OCI-LY7 (cell line): Measurements from ENCODE around the gene OPTC. TPM values are rescaled to one million over a fixed set of nuclear protein-coding genes. Genes with fewer than 3 reads are reported as not detected.

ENCODE experiments used
- BruUV-seq: library from RNA; stranded (reverse); fragments of 400-500 nt; replicated peaks from 2 replicates; lab custom pipeline; 2021; lab: Mats Ljungman, UMichigan
- CTCF ChIA-PET: fragments of 300-600 bp; sonication (Branson Sonifier 250); formaldehyde crosslinking; loops from one replicate; lab custom pipeline; 2022; ENCODE audit warnings: antibody characterized with exemption; ENCODE audit not compliant: unreplicated experiment; lab: Charles Lee
- POLR2A ChIA-PET: fragments of 300-600 bp; sonication (Branson Sonifier 250); formaldehyde crosslinking; loops from one replicate; lab custom pipeline; 2022; ENCODE audit warnings: antibody characterized with exemption; lab: Charles Lee
- DNase-seq: peaks from one replicate; pipeline ENCODE4 v3.0.0-alpha.2; 2015; ENCODE audit warnings: low spot score
- H2AFZ ChIP-seq: fragments of 200-600 bp; sonication (generic), shearing (Covaris generic); 2 replicates; pipeline ENCODE4 v1.6.1; 2014; ENCODE audit warnings: mild to moderate bottlenecking, antibody characterized with exemption, low read length, moderate library complexity
- H3K27ac ChIP-seq: fragments of 200-600 bp; sonication (generic); 2 replicates; pipeline ENCODE4 v1.5.1; 2014; ENCODE audit warnings: mixed run types, low read depth, mild to moderate bottlenecking, moderate library complexity, low read length, inconsistent platforms; ENCODE audit not compliant: poor library complexity, severe bottlenecking
- H3K36me3 ChIP-seq: fragments of 200-600 bp; sonication (generic); 2 replicates; pipeline ENCODE4 v1.6.1; 2014; ENCODE audit warnings: mild to moderate bottlenecking, antibody characterized with exemption, low read length, moderate library complexity, mixed read lengths; ENCODE audit not compliant: insufficient read depth
- H3K4me1 ChIP-seq: fragments of 200-600 bp; sonication (generic); 2 replicates; pipeline ENCODE4 v1.5.1; 2014; ENCODE audit warnings: mild to moderate bottlenecking, low read length; ENCODE audit not compliant: insufficient read depth, poor library complexity, severe bottlenecking
- H3K4me2 ChIP-seq: fragments of 200-600 bp; sonication (generic); 2 replicates; pipeline ENCODE4 v1.6.1; 2014; ENCODE audit warnings: mild to moderate bottlenecking, low read length
- H3K4me3 ChIP-seq: fragments of 200-600 bp; sonication (generic); 2 replicates; pipeline ENCODE4 v1.5.1; 2014; ENCODE audit warnings: mild to moderate bottlenecking, low read depth, low read length; ENCODE audit not compliant: poor library complexity, severe bottlenecking
- H3K79me2 ChIP-seq: fragments of 200-600 bp; sonication (generic); 2 replicates; pipeline ENCODE4 v1.6.1; 2016; ENCODE audit warnings: low read depth, mild to moderate bottlenecking, low read length, moderate library complexity, mixed read lengths; ENCODE audit not compliant: insufficient read depth
- H3K9me2 ChIP-seq: fragments of 200-600 bp; sonication (generic); 2 replicates; pipeline ENCODE4 v1.6.1; 2016; ENCODE audit warnings: mild to moderate bottlenecking, low read length, mixed read lengths; ENCODE audit not compliant: insufficient read depth
- H3K9me3 ChIP-seq: fragments of 200-600 bp; sonication (generic); 2 replicates; pipeline ENCODE4 v1.6.1; 2014; ENCODE audit warnings: mild to moderate bottlenecking, mixed run types, low read length, mixed read lengths
- H4K20me1 ChIP-seq: fragments of 200-600 bp; sonication (generic); 2 replicates; pipeline ENCODE4 v1.6.1; 2014; ENCODE audit warnings: mild to moderate bottlenecking, antibody characterized with exemption, low read length, moderate library complexity, mixed read lengths; ENCODE audit not compliant: insufficient read depth
- CTCF ChIP-seq: fragments of 200-600 bp; sonication (generic); conservative IDR thresholded peaks from 2 replicates; pipeline ENCODE4 v1.5.1; 2014; ENCODE audit warnings: mild to moderate bottlenecking, antibody characterized with exemption, low read length, moderate library complexity, mixed read lengths
- EZH2phosphoT487 ChIP-seq: fragments of 200-600 bp; sonication (generic); IDR thresholded peaks from 2 replicates; pipeline ENCODE4 v1.6.1; 2018; ENCODE audit warnings: low read depth, borderline replicate concordance, mild to moderate bottlenecking, mixed run types, antibody characterized with exemption, low read length, moderate library complexity, mixed read lengths
- intact Hi-C: fragments of 100-400 bp; cut with micrococcal nuclease; formaldehyde crosslinking; loops from one replicate; pipeline ENCODE4 v1.10.0; 2022; ENCODE audit not compliant: unreplicated experiment
- total RNA-seq, 2 experiments: library from RNA; depleted of rRNA in 1 of 2; stranded (reverse); fragments of >200 nt in 1 of 2; shearing (Covaris generic) in 1 of 2; gene quantifications; 2 replicates each; pipeline ENCODE4 v1.2.3, GENCODE V29; 2014 to 2022

Gene OPTC
- total RNA-seq, 2 experiments from 2014 or later = not detected

GRCh38 chr1:203495845-203496244 lies 1.9 kb downstream of the OPTC start:
- no peaks in the 10 kb centered on the region for H3K36me3 ChIP-seq
- no peak for TF ChIP-seq CTCF
- no peak for TF ChIP-seq EZH2phosphoT487
- no peaks in the 10 kb centered on the region for H3K4me1 ChIP-seq
- no peak overlapping the region for H2AFZ ChIP-seq
- no peaks in the 10 kb centered on the region for H3K9me3 ChIP-seq
- POLR2A ChIA-PET = no interaction called here
- intact Hi-C loops = no loop called here
- H3K9me2 ChIP-seq = no peaks in the 10 kb centered on the region
- H3K4me2 ChIP-seq = no peak overlapping the region
- no peak for DNase-seq
- BruUV-seq = no TSS peak
- H3K27ac ChIP-seq = no peak overlapping the region
- H3K79me2 ChIP-seq = no peaks in the 10 kb centered on the region
- CTCF ChIA-PET = no interaction called here
- no peaks in the 10 kb centered on the region for H4K20me1 ChIP-seq
- no peak overlapping the region for H3K4me3 ChIP-seq

DNA sequence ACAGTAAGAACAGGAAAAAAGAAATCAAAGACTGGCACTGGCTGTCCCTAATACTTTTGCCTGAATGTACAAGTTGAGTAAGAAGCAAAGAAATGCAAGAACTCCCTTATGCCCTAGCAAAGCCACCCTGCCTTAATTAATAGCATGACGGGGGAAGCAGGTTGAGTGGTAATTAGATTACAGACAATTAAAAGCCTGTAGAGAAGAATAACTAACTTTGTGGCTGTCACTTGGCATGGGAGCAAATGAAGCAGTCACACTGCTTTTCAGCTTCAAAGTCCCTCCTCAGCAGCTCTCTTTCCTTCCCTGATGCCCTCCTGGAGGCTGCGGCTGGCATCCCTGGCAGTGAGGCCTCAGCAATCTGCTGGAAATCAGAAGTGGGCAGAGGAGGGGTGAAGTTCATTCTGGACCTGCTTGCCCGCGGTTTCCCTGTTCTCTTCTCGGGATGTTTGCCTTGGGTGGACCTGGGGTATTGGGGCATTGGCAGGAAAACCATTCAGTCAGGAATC lies 3.4 kb downstream of the OPTC start:
- no peak for DNase-seq
- POLR2A ChIA-PET = no interaction called here
- intact Hi-C loops = no loop called here
- H2AFZ ChIP-seq = no peak overlapping the region
- BruUV-seq = no TSS peak
- no peaks in the 10 kb centered on the region for H3K79me2 ChIP-seq
- no peaks in the 10 kb centered on the region for H3K4me1 ChIP-seq
- no peaks in the 10 kb centered on the region for H4K20me1 ChIP-seq
- no peaks in the 10 kb centered on the region for H3K9me2 ChIP-seq
- CTCF ChIA-PET = no interaction called here
- no peak overlapping the region for H3K4me3 ChIP-seq
- no peaks in the 10 kb centered on the region for H3K36me3 ChIP-seq
- no peak overlapping the region for H3K4me2 ChIP-seq
- H3K27ac ChIP-seq = no peak overlapping the region
- no peaks in the 10 kb centered on the region for H3K9me3 ChIP-seq
- TF ChIP-seq CTCF (no peak), EZH2phosphoT487 (no peak)

DNA sequence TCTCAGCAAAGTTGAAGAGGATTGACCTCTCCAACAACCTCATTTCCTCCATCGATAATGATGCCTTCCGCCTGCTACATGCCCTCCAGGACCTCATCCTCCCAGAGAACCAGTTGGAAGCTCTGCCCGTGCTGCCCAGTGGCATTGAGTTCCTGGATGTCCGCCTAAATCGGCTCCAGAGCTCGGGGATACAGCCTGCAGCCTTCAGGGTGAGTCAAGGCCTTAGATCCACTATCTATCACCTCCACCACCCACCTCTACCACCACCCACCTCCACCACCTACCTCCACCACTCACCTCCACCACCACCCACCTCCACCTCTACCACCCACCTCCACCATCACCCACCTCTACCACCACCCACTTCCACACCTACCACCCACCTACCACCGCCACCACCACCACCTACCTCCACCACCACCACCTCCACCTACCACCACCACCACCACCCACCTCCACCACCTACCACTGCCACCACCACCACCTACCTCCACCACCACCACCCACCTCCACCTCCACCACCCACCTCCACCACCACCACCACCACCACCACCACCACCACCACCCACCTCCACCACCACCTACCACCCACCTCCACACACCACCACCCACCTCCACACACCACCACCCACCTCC lies 5.8 kb downstream of the OPTC start:
- H3K4me3 ChIP-seq = no peak overlapping the region
- H3K9me3 ChIP-seq = no peaks in the 10 kb centered on the region
- ChIA-PET POLR2A (no interaction called here), CTCF (interaction anchor here (0.6 kb wide), 1 partner anchor 273 kb away, joined by 3 read pairs; no protein-coding TSS in a partner anchor)
- H3K9me2 ChIP-seq = no peaks in the 10 kb centered on the region
- no peaks in the 10 kb centered on the region for H3K79me2 ChIP-seq
- H2AFZ ChIP-seq = no peak overlapping the region
- H3K4me1 ChIP-seq = no peaks in the 10 kb centered on the region
- intact Hi-C loops = loop anchor here (5.0 to 10.0 kb wide), 2 partner anchors 355 to 863 kb away; no protein-coding TSS in a partner anchor
- no peak overlapping the region for H3K4me2 ChIP-seq
- no TSS peak for BruUV-seq
- H3K36me3 ChIP-seq = no peaks in the 10 kb centered on the region
- DNase-seq = no peak
- no peak for TF ChIP-seq CTCF
- no peak for TF ChIP-seq EZH2phosphoT487
- H4K20me1 ChIP-seq = no peaks in the 10 kb centered on the region
- H3K27ac ChIP-seq = no peak overlapping the region
